ENCODE data around the gene MTHFD2.

MTHFD2 gene

GRCh38 chr2:74250189-74250631, 51.8 kb downstream of the MTHFD2 start:
- peak; percentile 83 for TF ChIP-seq CTCF (IDR thresholded peaks at IDR 0.05; ENCODE audit: insufficient read depth, low read depth, low read length, missing control alignments)
- peak; percentile 74 for DNase-seq (ENCODE audit: low read depth)
- no peak overlapping the region for H3K4me3 ChIP-seq (ENCODE audit: low read depth, low read length)

GRCh38 chr2:74252036-74252435, 53.6 kb downstream of the MTHFD2 start:
- no peak for TF ChIP-seq CTCF (IDR thresholded peaks at IDR 0.05; ENCODE audit: insufficient read depth, low read depth, low read length, missing control alignments)
- H3K4me3 ChIP-seq (ENCODE audit: low read depth, low read length): no peak overlapping the region
- DNase-seq (ENCODE audit: low read depth): no peak

- no peak overlapping the region for H3K4me3 ChIP-seq (ENCODE audit: low read depth, low read length)
These were observed 54.4 kb downstream of the MTHFD2 start for GRCh38 chr2:74252862-74253261.

GRCh38 chr2:74253306-74253970, 55.0 kb downstream of the MTHFD2 start:
- no peak overlapping the region for H3K4me3 ChIP-seq (ENCODE audit: low read depth, low read length)
- no peak for DNase-seq (ENCODE audit: low read depth)
- no peak for TF ChIP-seq CTCF (IDR thresholded peaks at IDR 0.05; ENCODE audit: insufficient read depth, low read depth, low read length, missing control alignments)

More at GRCh38 chr2:74252862-74253261, 54.4 kb downstream of the MTHFD2 start:
- no peak for TF ChIP-seq CTCF (IDR thresholded peaks at IDR 0.05; ENCODE audit: insufficient read depth, low read depth, low read length, missing control alignments)
- DNase-seq (ENCODE audit: low read depth): no peak

GRCh38 chr2:74253971-74254310, 55.5 kb downstream of the MTHFD2 start:
- H3K4me3 ChIP-seq (ENCODE audit: low read depth, low read length): no peak overlapping the region
- no peak for DNase-seq (ENCODE audit: low read depth)
- TF ChIP-seq CTCF (IDR thresholded peaks at IDR 0.05; ENCODE audit: insufficient read depth, low read depth, low read length, missing control alignments): no peak

GRCh38 chr2:74255660-74256213, 57.3 kb downstream of the MTHFD2 start:
- TF ChIP-seq CTCF (IDR thresholded peaks at IDR 0.05; ENCODE audit: insufficient read depth, low read depth, low read length, missing control alignments): no peak
- H3K4me3 ChIP-seq (ENCODE audit: low read depth, low read length): no peak overlapping the region
- no peak for DNase-seq (ENCODE audit: low read depth)

GRCh38 chr2:74259191-74259590, 60.8 kb downstream of the MTHFD2 start:
- no peak for DNase-seq (ENCODE audit: low read depth)
- no peak overlapping the region for H3K4me3 ChIP-seq (ENCODE audit: low read depth, low read length)
- TF ChIP-seq CTCF (IDR thresholded peaks at IDR 0.05; ENCODE audit: insufficient read depth, low read depth, low read length, missing control alignments): no peak

All from GM12865 (cell line).